Renal cortex interstitium (tissue), 11 donors: ENCODE results near the gene COG5. TPM values are rescaled to one million over a fixed set of nuclear protein-coding genes. Genes with fewer than 3 reads are reported as not detected.
"Not testable (repeated sequence)": the region's sequence is repeated elsewhere in the genome, so short reads cannot be mapped to it uniquely, and the experiment has no call there.

Experiments
- DNase-seq, 11 donors: peaks; one replicate each; pipeline ENCODE4 v3.0.0-alpha.2; 2013; ENCODE audit warnings: low read depth in 9 of 11, low spot score in 4 of 11; ENCODE audit errors: extremely low read depth in 1 of 11
- polyA plus RNA-seq, 3 donors: library from polyadenylated mRNA; unstranded; fragments of 120-200 nt; gene quantifications; one replicate each; pipeline ENCODE4 v1.2.1, GENCODE V29; 2013; ENCODE audit not compliant: insufficient read length in 3 of 3

The COG5 gene
- polyA plus RNA-seq, 3 donors: 31.0 to 36.7 (median 35.6) TPM

DNA sequence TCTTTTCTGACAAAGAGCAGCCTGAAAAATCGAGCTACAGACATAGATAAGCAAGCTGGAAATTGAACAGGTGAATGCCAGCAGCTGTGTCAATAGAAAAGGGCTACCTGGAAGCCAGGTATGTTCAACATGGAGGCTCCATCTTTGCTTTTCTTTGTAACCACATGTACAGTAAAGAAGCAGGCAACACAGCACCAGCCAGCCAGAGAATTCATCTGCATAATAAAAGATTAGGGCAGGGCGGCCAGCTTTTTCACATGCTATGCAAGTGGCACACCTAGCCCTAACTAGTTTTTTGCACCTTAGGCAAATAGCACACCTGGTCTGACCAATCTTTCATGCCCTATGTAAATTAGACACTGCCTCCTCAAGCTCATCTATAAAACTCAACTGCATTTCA, 25.7 kb downstream of the COG5 start:
- DNase-seq: no peak

DNA sequence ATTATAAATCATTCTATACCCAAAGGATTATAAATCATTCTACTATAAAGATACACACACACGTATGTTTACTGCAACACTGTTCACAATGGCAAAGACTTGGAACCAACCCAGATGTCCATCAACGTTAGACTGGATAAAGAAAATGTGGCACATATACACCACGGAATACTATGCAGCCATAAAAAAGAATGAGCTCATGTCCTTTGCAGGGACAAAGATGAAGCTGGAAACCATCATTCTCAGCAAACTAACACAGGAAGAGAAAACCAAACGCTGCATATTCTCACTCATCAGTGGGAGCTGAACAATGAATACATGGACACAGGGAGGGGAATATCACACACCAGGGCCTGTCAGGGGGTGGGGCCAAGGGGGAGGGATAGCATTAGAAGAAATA, 26.5 kb downstream of the COG5 start:
- DNase-seq: not testable (repeated sequence)

DNA sequence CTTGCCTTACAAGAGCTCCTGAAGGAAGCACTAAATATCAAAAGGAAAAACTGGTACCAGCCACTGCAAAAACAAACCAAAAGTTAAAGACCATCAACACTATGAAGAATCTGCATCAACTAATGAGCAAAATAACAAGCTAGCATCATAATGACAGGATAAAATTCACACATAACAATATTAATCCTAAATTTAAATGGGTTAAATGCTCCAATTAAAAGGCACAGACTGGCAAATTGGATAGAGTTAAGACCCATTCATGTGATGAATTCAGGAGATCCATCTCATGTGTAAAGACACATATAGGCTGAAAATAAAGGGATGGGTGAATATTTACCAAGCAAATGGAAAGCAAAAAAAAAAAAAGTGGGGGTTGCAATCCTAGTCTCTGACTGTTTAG, 29.6 kb downstream of the COG5 start:
- no peak for DNase-seq

DNA sequence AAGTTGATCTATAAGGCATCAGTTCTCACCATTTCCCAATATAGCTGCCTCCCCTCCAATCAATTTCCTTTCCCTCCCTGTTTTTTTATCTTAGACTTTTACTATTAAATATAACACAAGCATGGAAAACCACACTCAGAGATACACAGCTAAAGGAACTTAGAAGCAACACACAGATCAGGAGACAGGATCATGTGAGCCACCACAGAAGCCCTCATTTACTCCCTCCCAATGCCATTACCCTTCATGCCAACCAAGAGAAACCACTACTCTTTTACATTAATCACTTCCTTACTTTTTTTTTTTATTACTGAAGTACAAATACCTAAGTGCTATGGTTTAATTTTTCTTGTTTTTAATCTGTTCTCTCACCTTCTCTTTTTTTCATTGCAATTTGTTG, 33.0 kb downstream of the COG5 start:
- no peak for DNase-seq

DNA sequence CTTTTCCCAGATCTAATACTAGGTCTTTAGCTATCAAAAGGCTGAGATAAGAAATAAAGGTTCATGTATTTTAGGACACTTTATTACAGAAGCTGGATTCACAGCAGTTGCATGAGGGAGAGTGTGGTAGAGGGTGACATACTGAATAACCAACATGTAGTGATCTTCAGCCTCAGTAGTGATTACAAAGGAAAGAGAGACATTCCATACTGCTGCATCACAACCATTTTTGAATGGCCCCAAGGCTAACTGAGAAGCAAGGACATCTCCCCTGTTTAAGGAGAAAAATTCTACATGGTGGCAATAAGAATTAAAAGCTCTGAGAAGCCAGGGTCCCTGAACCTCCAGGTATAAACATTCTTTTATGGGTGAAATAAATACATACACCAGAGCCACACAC, 35.3 kb downstream of the COG5 start:
- DNase-seq: no peak

DNA sequence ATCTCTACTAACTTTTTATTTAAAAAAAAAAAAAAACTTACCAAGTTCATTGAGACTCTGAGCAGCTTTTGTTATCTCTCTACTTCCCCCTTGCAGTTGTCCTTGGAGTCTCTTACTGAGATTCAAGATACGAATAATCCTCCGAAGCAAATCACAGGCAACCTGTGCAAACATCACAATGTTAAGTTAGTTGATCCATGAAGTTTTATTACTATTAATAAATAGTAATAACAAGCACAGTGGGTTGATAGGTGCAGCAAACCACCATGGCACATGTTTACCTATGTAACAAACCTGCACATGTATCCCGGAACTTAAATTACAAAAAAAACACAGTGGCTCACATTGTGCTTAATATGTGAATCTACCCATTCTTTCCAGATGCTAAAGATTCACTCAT, 36.5 kb downstream of the COG5 start:
- DNase-seq: no peak

GRCh38 chr7:107526672-107527071, 37.0 kb downstream of the COG5 start:
- DNase-seq: no peak

- peak in 6 of 11 donors; percentile 4 to 31 (median 12) for DNase-seq
Measured at GRCh38 chr7:107506674-107507339, 56.9 kb downstream of the COG5 start.

GRCh38 chr7:107505997-107506673, 57.6 kb downstream of the COG5 start:
- peak in 4 of 11 donors; percentile 1 to 40 (median 12) for DNase-seq

GRCh38 chr7:107505362-107505761, 58.4 kb downstream of the COG5 start:
- no peak for DNase-seq

DNA sequence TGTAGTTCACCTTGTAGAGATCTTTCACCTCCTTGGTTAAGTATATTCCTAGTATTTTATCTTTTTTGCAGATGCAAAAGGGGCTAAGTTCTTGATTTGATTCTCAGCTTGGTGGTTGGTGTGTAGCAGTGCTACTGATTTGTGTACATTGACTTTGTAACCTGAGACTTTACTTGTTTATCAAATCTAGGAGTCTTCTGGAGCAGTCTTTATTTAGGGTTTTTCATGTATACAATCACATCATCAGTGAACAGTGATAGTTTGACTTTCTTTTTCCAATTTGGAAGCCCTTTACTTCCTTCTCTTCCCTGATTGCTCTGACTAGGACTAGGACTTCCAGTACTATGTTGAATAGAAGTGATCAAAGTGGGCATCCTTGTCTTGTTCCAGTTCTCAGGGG, 60.0 kb downstream of the COG5 start:
- no peak for DNase-seq

- DNase-seq: no peak
Measured at GRCh38 chr7:107502797-107503196, 60.9 kb downstream of the COG5 start.

GRCh38 chr7:107502154-107502553, 61.6 kb downstream of the COG5 start:
- DNase-seq: no peak

- DNase-seq: no peak
Measured at GRCh38 chr7:107501593-107501992, 62.1 kb downstream of the COG5 start.

DNA sequence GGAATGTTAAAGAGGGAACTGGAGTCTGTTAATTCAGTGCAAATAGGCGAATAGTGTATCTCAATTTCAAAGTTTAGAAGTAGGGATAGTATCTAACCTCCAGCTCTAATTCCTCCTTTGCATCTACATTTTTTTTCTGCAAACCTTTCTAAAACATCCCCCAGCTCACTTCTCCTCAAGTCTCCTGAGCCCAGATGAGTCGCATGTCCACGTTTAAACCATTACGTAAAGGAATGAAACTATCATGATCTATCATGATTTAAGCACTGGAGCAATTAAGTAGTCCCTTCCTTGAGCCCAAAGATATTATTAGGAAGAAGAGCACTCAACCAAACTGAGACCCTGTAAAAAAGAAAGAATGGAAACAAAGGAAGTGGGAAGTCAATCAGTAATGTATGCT, 64.0 kb downstream of the COG5 start:
- DNase-seq: no peak

GRCh38 chr7:107495516-107495915, 68.2 kb downstream of the COG5 start:
- DNase-seq: no peak

DNA sequence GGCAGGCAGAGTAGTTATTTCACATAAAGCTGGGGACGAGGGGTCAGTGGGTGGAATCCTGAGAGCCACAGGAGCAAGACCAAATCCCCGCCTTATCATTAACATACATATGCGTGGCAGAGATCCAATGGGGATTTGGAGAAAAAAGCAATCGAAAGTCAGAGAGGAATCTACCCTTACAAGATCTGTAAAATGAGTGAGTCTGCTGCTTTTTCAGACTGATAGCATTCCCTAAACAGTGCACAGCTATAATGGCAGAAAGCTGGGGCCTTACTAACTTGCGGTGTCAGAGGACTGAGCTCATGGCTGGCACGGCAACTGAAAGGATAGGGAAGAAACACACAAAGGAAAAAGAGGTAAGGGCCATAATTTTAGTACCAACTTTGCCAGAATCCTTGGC, 68.8 kb downstream of the COG5 start:
- DNase-seq: no peak

DNA sequence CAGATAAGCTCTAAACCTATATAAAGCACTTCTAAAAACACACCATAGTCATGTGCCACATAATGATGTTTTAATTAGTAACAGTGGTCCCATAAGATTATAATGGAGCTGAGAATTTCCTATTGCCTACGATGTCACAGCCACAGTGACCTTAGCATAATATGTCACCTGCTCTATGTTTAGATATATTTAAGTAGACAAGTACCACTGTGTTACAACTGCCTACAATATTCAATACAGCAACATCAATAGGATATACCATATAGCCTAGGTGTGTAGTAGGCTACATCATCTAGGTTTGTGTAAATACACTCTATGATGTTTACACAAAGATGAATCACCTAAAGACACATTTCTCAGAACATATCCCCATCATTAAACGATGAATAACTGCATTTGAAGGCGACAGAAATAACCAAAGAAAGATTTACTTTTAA, 69.4 kb downstream of the COG5 start:
- DNase-seq: no peak

DNA sequence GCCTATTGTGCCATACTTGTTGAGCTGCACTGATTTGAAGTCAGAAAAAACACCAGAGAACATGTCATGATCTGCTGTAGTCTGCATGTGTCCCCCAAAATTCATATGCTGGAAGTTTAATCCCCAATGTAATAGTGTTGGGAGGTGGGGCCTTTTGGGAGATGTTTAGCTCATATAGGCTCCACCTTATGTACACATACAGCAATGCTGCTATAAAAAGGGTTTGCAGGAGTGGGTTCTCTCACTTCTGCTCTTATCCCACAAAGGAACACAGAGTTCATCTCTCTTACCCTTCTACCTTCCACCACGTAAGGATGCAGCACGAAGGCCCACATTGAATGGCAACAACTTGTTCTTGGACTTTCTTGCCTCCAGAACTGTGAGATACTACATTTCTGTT, 70.8 kb downstream of the COG5 start:
- no peak for DNase-seq

GRCh38 chr7:107486041-107486440, 77.7 kb downstream of the COG5 start:
- DNase-seq: no peak

- DNase-seq: no peak
Measured at GRCh38 chr7:107482571-107482970, 81.1 kb downstream of the COG5 start.
